Right cardiac atrium (tissue), 5 donors: ENCODE measurements around the gene TNRC6B. TPM values are rescaled to one million over a fixed set of nuclear protein-coding genes. Genes with fewer than 3 reads are reported as not detected.

Experiments used
- polyA plus RNA-seq: library from polyadenylated mRNA; stranded (reverse); fragments of 200-250 nt; gene quantifications from one replicate; pipeline ENCODE4 v1.2.3, GENCODE V29; 2013
- total RNA-seq, 4 donors: library from RNA; stranded (reverse); fragmentation: NEBNext Ultra II Directional; extraction: Animal tissue kit (Norgen Biotek cat#: 25700); gene quantifications; one replicate each; pipeline ENCODE4 v1.2.1, GENCODE V29; 2021
- donor health status: healthy with polysubstance abuse.
- donor health status: DM: no; HTN: yes; CAD: no.
- donor health status: DM: no; HTN: no; CAD: no.
- donor health status: DM: no; HTN: yes; CAD: no; lungs with severe emphysema.
- donor health status: DM: yes; HTN: yes; CAD: no.

The TNRC6B gene
- total and polyA plus RNA-seq, 5 donors = 14.4 to 50.6 (median 39.0) TPM

Other genes starting within 250 kb of the TNRC6B start
- under 1 TPM in 1 of 4 donors, not detected in 3; 0.31 TPM for gene TMA7B, start 217.5 kb upstream of the TNRC6B start, total RNA-seq
- gene TMA7B, start 217.5 kb upstream of the TNRC6B start, polyA plus RNA-seq = 0.09 TPM
- gene FAM83F, start 183.0 kb upstream of the TNRC6B start, total RNA-seq = 1 to 10 TPM; 4.3 to 8.5 (median 6.4) TPM
- 3.6 TPM for gene FAM83F, start 183.0 kb upstream of the TNRC6B start, polyA plus RNA-seq
- 10 to 100 TPM; 35.9 to 51.0 (median 39.9) TPM for gene ADSL, start 168.6 kb downstream of the TNRC6B start, total RNA-seq
- gene ADSL, start 168.6 kb downstream of the TNRC6B start, polyA plus RNA-seq = 31.7 TPM
- 10 to 100 TPM; 40.0 to 51.5 (median 46.6) TPM for gene SGSM3, start 192.7 kb downstream of the TNRC6B start, total RNA-seq
- 56.4 TPM for gene SGSM3, start 192.7 kb downstream of the TNRC6B start, polyA plus RNA-seq